Activated CD4-positive, alpha-beta T cell treated with anti-CD3 and anti-CD28 coated beads for 4 hours (primary cell): ENCODE measurements around the gene TF.
"Not testable (repeated sequence)": the region's sequence is repeated elsewhere in the genome, so short reads cannot be mapped to it uniquely, and the experiment has no call there.

Experiments used
- DNase-seq, 2 donors: peaks; one replicate each; pipeline ENCODE4 v3.0.0-alpha.2; 2020

TF gene

GRCh38 chr3:133745981-133746711 is at the start of gene TF:
TSS of gene TF (plus strand) at chr3:133746393. CDS start at chr3:133746441, 48 bp downstream.
- no peak for DNase-seq

- no peak for DNase-seq
These were observed 48.2 kb upstream of the TF start for GRCh38 chr3:133697960-133698359.

- DNase-seq: no peak
These were observed 46.7 kb upstream of the TF start for GRCh38 chr3:133699467-133699866.

- no peak for DNase-seq
These were observed 46.3 kb upstream of the TF start for GRCh38 chr3:133699903-133700302.

GRCh38 chr3:133700351-133700750 is 45.8 kb upstream of the TF start:
- DNase-seq: no peak

GRCh38 chr3:133701435-133702358 is 44.5 kb upstream of the TF start:
- no peak for DNase-seq

- no peak for DNase-seq
These were observed 42.3 kb upstream of the TF start for GRCh38 chr3:133703915-133704314.

GRCh38 chr3:133706033-133706432 is 40.2 kb upstream of the TF start:
- DNase-seq: no peak

- DNase-seq: no peak
These were observed 36.9 kb upstream of the TF start for GRCh38 chr3:133709139-133709750.

GRCh38 chr3:133711013-133711412 is 35.2 kb upstream of the TF start:
- no peak for DNase-seq

GRCh38 chr3:133712017-133712416 is 34.2 kb upstream of the TF start:
- DNase-seq: no peak

GRCh38 chr3:133713347-133713746 is 32.8 kb upstream of the TF start:
- DNase-seq: no peak

GRCh38 chr3:133717424-133717823 is 28.8 kb upstream of the TF start:
- no peak for DNase-seq

GRCh38 chr3:133722935-133723334 is 23.3 kb upstream of the TF start:
- DNase-seq: no peak

GRCh38 chr3:133730993-133731392 is 15.2 kb upstream of the TF start:
- DNase-seq: no peak

GRCh38 chr3:133732231-133732630 is 14.0 kb upstream of the TF start:
- DNase-seq: not testable (repeated sequence)

GRCh38 chr3:133733226-133733625 is 13.0 kb upstream of the TF start:
- no peak for DNase-seq

GRCh38 chr3:133734305-133734704 is 11.9 kb upstream of the TF start:
- DNase-seq: no peak

GRCh38 chr3:133742351-133743091 is 3.7 kb upstream of the TF start:
- DNase-seq: no peak

GRCh38 chr3:133744241-133744640 is 2.0 kb upstream of the TF start:
- no peak for DNase-seq

GRCh38 chr3:133745108-133745507 is 1.1 kb upstream of the TF start:
- DNase-seq: no peak

GRCh38 chr3:133746712-133747066 is 496 bp downstream of the TF start:
- DNase-seq: no peak

- DNase-seq: no peak
These were observed 1.2 kb downstream of the TF start for GRCh38 chr3:133747373-133747772.
